NCI-H524 (cell line): ENCODE measurements around the gene TMEM212.
"Not testable (repeated sequence)": the region's sequence is repeated elsewhere in the genome, so short reads cannot be mapped to it uniquely, and the experiment has no call there.

Experiments used
- DNase-seq, 2 experiments: peaks; one replicate each; lab custom pipeline; 2025; lab: John Stamatoyannopoulos, UW

The TMEM212 gene

DNA sequence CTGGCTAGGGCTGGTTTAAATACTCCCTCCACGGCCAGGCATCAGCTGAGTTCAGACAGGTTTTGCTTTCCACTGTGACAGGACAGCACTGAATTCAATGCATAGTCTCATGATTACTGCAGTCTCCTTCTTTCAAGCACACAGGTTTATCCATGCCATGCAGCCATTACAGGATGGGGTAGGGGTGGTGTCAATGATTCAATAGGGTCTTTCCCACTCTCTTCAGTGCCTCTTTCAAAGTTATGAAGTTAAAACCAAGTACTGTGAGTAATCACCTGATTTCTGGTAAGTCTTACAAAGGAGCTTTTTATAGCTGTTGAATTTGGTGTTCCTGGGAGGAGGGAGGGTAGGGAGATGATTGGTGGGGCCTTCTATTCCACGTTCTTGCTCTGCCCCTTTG is 47.2 kb downstream of the TMEM212 start:
- DNase-seq = no peak

DNA sequence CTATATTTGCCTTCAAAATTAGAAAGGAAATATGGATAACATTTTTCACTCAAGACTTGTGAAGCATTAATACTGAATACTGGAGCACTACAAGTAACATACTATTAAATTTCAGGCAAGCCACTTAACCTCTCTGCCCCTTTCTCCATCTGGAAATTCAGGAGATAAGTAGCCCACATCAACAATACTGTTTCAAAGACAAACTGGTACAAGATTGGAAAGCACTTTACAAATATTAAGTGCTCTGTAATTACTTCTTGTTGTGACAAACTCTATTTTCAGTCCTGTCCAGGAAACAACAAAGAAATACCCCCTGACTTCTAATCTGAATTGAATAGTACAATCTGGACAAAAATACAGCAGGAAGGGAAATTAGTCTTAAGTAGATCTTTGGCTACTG is 49.3 kb downstream of the TMEM212 start:
- DNase-seq = peak; percentile 43 to 64

DNA sequence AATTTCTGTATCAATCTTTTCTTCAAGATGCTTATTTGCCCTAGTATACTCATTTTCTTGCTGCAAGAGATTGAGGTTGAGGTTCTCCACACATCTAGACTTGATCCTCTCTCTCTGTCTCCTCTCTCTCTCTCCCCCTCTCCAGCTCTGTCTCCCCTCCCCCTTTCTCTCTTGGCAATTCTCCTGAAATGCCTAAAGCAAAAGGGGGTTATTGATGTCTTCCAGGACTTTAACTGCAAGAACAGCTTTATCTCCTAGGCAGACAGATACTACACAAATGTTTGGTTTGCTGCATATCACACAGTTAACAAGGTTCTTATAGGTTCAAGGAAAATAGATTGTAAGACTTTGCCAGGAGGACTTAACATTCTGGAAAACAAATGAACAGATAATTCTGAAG is 52.1 kb downstream of the TMEM212 start:
- no peak for DNase-seq

DNA sequence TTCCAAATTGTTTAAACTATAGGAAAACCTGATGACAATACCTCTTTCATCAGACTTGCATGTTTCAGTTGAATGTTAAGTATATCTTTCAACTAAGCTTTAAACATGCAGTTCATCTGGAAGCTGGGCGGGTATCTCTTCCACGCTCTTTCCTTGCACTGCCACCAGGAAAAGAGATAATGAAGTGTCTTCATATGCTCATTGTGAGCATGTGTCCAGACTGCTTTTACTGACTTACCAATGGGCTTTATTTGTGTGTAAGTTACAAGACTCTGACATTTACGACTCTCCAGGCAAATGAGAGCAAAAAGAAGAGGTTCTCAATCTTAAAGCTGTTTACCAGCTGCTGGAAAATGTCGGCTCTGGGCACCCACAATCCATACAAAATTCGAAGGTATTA is 52.8 kb downstream of the TMEM212 start:
- no peak for DNase-seq

DNA sequence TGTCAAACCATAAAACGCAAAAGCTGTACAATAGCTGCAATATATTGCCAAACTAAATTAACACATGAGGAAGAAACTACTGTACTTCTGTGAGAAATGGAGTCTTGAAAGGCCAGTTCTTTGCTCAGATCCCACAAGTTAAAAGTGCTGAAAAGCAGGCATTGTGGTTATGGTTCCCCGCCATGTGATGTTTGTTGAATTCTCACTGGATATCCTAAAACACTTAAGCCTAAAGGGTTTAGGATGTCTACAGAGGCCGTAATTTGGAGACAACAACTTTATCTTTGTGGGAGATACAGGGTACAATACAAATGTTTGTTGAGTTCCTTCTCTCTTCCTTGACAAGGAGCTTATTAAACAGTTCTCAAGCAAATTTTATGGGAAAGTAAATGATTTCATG is 53.2 kb downstream of the TMEM212 start:
- DNase-seq = no peak

DNA sequence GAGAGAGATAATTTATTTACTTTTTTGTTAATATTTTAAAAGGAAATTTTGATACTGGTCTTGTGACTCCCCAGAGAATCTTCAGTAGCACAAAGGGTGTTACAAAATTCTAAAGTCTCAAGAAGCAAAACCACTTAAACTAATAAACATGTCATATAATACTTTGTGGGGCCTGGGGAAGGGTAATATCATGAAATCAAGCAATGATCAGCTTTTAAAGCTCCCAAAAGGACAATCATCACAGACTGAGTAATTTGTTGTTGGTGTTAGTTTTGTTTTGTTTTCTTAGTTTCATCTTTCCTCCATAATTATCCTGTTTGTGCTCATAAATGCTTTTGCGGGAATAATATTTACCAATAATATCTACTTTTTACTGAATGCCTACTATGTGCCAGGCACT is 55.0 kb downstream of the TMEM212 start:
- DNase-seq = no peak

DNA sequence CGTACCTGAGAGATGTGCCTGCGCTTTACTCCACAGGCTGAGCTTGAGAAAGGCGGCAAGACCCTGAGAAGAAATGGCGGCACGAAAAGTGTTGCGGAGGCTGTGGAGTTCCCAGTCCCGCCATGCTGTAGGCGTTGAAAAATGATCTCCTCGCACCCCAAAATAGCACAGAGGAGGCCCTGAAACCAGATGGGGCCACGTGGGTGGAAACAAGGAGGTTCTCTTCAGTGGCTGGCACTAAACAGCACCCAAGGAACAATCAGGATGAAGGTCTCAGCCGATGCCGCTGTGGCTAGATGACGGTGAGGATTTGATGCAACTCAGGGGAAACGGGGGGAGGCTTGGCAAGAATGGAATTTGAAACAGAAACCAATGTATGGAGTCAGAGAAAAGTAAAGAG is 57.3 kb downstream of the TMEM212 start:
- DNase-seq = no peak

DNA sequence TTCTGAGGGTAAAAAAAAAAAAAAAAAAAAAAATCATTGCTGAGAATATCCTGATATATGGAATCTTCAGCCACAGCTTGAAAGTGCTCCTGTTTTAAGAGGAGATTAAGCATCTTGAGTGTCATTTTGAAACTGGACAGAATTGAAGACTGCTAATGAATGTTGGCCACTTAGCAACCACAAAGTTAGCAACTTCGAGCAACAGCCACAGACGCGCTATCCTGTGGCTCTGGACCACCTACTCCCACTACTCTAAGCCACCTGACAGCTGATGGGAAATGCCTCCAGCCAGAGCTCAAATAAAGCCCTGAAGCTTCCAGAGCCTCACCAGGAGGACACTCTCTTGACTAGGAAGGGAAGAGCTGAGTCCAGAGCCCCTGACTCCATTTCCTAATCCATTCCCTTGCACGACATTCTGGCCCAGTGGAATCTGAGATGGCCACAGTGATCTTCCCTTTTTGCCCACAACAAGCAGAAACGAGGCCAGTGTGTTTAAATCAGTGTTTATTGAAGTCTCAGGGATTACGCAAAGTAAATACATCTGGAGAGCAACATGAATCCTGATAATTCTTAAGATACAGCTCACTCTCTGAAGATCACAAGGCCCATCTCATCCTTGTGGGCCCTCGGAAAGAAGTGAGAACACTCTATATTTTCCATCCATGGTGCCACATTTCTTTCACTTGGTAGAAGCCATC is 58.6 kb downstream of the TMEM212 start:
- peak in 1 of 2 experiments; percentile 24 for DNase-seq

DNA sequence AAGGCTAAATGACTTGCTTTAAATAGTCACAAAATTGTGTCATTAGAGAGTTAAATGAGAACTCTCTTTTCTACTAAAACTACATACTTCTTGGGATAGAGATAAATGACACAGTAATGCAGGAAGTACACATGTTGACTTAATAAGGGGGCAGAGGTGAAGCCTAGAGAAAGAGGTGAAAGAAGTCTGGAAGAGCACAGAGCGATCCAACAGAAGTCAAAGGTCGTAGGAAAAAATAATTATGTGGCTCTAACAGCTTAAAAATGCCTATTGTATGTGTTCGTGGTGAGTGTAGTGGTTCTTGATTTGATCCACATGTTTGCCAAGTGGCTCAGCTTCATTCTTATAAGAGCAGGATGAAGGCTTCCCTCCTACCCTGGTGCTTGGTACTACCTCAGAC is 61.7 kb downstream of the TMEM212 start:
- no peak for DNase-seq

DNA sequence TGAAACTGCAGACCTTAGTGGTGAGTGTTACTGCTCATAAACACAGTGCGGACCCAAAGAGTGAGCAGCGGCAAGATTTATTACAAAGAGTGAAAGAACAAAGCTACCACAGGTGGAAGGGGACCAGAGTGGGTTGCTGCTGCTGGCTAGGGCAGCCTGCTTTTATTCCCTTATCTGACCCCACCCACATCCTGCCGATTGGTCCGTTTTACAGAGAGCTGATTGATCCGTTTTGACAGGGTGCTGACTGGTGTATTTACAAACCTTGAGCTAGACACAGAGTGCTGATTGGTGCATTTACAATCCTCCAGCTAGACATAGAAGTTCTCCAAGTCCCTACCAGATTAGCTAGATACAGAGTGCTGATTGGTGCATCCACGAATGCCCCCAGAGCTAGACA is 63.4 kb downstream of the TMEM212 start:
- DNase-seq = not testable (repeated sequence)

DNA sequence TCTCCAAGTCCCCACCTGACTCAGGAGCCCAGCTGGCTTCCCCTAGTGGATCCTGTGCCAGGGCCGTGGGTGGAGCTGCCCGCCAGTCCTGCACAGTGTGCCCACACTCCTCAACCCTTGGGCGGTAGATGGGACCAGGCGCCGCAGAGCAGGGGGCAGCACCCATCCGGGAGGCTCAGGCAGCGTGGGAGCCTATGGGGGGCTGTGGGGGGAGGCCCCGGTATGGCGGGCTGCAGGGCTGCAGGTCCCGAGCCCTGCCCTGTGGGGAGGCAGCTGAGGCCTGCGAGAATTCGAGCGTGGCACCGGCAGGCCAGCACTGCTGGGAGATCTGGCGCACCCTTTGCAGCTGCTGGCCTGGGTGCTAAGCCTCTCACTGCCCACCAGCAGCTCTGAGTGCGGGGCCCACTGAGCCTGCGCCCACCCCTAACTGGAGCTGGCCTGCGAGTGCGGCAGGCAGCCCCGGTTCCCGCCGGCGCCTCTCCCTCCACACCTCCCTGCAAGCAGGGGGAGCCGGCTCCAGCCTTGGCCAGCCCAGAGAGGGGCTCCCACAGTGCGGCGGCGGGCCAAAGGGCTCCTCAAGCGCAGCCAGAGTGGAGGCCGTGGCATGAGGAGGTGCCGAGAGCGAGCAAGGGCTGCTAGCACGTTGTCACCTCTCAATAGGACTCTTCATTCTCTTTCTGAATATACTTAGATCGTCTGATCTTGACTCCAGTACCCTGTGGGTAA is 64.0 kb downstream of the TMEM212 start:
- DNase-seq = no peak

DNA sequence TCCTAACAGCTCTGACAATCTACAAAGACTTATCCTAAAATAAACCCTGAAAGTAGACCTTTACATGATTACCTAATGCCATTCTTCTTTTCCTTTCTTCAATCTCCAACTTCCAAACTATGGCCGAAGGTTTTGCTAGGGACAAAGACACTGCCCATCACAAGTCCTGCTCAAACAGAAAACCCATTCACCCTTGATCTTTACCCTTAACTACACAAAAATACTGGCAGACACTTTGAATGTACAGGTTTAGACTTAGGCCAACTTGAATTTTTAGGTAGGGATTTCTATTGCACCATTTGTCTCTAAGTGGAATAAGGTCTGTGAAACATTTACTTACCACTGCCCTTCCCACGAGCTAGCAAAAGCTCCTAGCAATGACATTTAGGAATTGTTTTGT is 64.6 kb downstream of the TMEM212 start:
- DNase-seq = no peak

DNA sequence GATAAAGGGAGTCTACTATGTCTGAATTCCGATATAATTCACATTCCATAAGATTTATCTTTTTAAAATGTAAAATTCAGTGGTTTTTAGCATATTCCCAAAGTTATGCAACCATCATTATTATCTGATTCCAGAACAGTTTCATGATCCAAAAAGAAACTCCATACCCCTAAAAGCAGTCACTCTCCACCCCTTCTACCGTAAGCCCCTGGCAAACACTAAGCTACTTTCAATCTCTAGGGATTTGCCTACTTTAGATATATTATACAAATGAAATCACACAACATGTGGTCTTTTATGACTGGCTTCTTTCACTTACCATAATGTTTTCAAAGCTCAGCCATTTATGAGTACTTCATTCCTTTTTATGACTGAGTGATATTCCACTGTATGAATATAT is 65.6 kb downstream of the TMEM212 start:
- DNase-seq = no peak
